PFSK-1 (cell line): ENCODE data around the gene P4HA3. TPM values are rescaled to one million over a fixed set of nuclear protein-coding genes. Genes with fewer than 3 reads are reported as not detected.

Source experiments
- FOXP2 ChIP-seq: optimal IDR thresholded peaks from 2 replicates; pipeline ENCODE3; 2011; ENCODE audit warnings: borderline replicate concordance, control low read depth, inconsistent platforms; ENCODE audit not compliant: insufficient read depth; ENCODE audit errors: extremely low read length, extremely low read depth
- POLR2AphosphoS5 ChIP-seq: IDR thresholded peaks from 2 replicates; pipeline ENCODE4 v1.6.1; 2012; ENCODE audit warnings: low read depth, mild to moderate bottlenecking, control low read depth, low read length, moderate library complexity
- REST ChIP-seq, 2 experiments: IDR thresholded peaks; 2 replicates each; pipeline versions ENCODE4 v1.6.1 to v1.8.0; 2011 to 2012; ENCODE audit warnings: low read depth in 2 of 2, low read length in 2 of 2, control low read depth in 1 of 2, inconsistent platforms in 1 of 2, mild to moderate bottlenecking in 1 of 2, moderate library complexity in 1 of 2; ENCODE audit not compliant: insufficient read depth in 1 of 2
- SIN3A ChIP-seq: IDR thresholded peaks from 2 replicates; pipeline ENCODE4 v1.6.1; 2012; ENCODE audit warnings: mild to moderate bottlenecking, low read length, moderate library complexity, borderline replicate concordance; ENCODE audit not compliant: insufficient read depth
- TAF1 ChIP-seq: IDR thresholded peaks from 2 replicates; pipeline ENCODE4 v1.6.1; 2012; ENCODE audit warnings: low read length, control low read depth, borderline replicate concordance; ENCODE audit not compliant: insufficient read depth
- polyA plus RNA-seq: library from polyadenylated mRNA; unstranded; fragments of >200 nt; gene quantifications from one replicate; pipeline ENCODE4 v1.2.1, GENCODE V29; 2012; ENCODE audit warnings: low read depth, missing spikeins; ENCODE audit not compliant: insufficient read length

P4HA3 gene
- polyA plus RNA-seq = 0.92 TPM

DNA sequence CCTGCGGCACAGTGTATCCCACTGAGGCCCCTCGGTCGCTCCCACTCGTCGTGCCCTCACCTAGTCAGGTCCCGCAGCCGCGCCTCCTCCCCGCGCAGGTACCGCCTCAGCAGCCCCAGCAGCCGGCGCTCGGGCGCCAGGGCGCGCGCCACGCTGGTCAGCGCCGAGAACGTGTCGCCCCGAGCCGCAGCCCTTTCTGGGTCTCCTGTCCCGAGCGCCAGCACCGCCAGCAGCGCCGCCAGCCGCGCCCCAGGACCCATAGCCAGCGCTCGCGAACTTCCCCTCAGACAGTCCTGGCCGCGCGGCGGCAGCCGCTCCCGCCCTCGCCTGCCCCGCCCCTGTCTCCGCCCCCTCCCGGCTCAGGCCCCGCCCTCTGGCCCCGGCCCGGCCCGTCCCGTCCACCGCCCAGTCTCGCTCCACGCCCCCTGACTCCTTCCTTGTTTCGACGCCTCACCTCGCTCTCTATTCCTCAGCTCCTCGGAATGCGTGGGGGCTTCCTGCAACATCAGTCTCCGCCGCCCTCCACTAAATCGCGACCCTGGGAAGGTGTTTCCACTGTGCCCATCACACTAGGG, at the start of gene P4HA3:
Gene P4HA3 (minus strand): TSS at position 289 of the 575 bp plus-strand sequence. CDS start 29 bp downstream, at position 260.
- no peak for TF ChIP-seq POLR2AphosphoS5
- TF ChIP-seq REST (IDR thresholded peaks at IDR 0.05; ENCODE audit: insufficient read depth in 1 of 2, low read depth in 2 of 2, low read length in 2 of 2) = no peak
- no peak for TF ChIP-seq FOXP2
- no peak for TF ChIP-seq TAF1
- TF ChIP-seq SIN3A = no peak

DNA sequence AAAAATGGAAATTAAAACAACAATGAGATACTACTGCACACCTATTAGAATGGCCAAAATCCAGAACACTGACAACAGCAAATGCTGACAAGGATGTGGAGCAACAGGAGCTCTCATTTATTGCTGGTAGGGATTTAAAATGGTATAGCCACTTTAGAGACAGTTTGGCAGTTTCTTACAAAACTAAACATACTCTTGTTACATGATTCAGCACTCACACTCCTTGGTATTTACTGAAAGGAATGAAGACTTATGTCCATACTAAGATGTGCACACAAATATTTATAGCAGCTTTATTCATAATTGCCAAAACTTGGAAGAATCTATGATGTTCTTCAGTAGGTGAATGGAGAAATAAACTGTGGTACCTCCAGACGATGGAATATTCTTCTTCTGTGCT, 46.0 kb upstream of the P4HA3 start:
- TF ChIP-seq REST (IDR thresholded peaks at IDR 0.05; ENCODE audit: insufficient read depth in 1 of 2, low read depth in 2 of 2, low read length in 2 of 2) (no peak), FOXP2 (no peak), TAF1 (no peak), POLR2AphosphoS5 (no peak), SIN3A (no peak)

DNA sequence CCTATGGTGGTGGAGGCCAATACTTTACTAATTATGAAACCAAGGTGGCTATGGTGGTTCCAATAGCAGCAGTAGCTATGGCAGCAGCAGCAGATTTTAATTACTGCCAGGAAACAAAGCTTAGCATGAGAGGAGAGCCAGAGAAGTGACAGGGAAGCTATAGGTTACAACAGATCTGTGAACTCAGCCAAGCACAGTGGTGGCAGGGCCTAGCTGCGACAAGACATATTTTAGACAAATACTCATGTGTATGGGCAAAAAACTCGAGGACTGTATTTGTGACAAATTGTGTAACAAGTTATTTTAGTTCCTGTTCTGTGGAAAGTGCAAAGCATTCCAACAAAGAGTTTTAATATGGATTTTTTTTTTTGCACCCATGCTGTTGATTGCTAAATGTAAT, 44.2 kb upstream of the P4HA3 start:
- no peak for TF ChIP-seq POLR2AphosphoS5
- TF ChIP-seq REST (IDR thresholded peaks at IDR 0.05; ENCODE audit: insufficient read depth in 1 of 2, low read depth in 2 of 2, low read length in 2 of 2) = no peak
- TF ChIP-seq FOXP2 = no peak
- TF ChIP-seq SIN3A = no peak
- TF ChIP-seq TAF1 = no peak

- TF ChIP-seq TAF1 (no peak), SIN3A (no peak), FOXP2 (no peak), REST (IDR thresholded peaks at IDR 0.05; ENCODE audit: insufficient read depth in 1 of 2, low read depth in 2 of 2, low read length in 2 of 2) (no peak), POLR2AphosphoS5 (no peak)
These were observed 42.6 kb upstream of the P4HA3 start for GRCh38 chr11:74354036-74354435.
